Uterus (tissue), 4 donors: ENCODE data around the gene LMAN2. TPM values are rescaled to one million over a fixed set of nuclear protein-coding genes. Genes with fewer than 3 reads are reported as not detected.

ENCODE experiments used
- DNase-seq, 2 donors: peaks; one replicate each; pipeline ENCODE4 v3.0.0-alpha.2; 2019 to 2020
- H3K27ac ChIP-seq, 2 donors: fragments of 200-600 bp; sonication (generic); 1 replicate in 1 of 2; 2 replicates in 1 of 2; pipeline ENCODE4 v1.5.1; 2016 to 2018
- H3K27me3 ChIP-seq, 2 donors: fragments of 200-600 bp; sonication (generic); one replicate each; pipeline ENCODE4 v1.5.1; 2018 to 2019; ENCODE audit warnings: control low read depth in 1 of 2
- H3K36me3 ChIP-seq, 2 donors: fragments of 200-600 bp; sonication (generic); one replicate each; pipeline ENCODE4 v1.5.1; 2019; ENCODE audit warnings: control low read depth in 1 of 2
- H3K4me1 ChIP-seq, 2 donors: fragments of 200-600 bp; sonication (generic); one replicate each; pipeline ENCODE4 v1.5.1; 2018 to 2019; ENCODE audit warnings: control low read depth in 1 of 2
- H3K4me3 ChIP-seq, 2 donors: fragments of 200-600 bp; sonication (generic); 1 replicate in 1 of 2; 2 replicates in 1 of 2; pipeline ENCODE4 v1.5.1; 2018 to 2019; ENCODE audit warnings: mild to moderate bottlenecking in 1 of 2
- H3K9me3 ChIP-seq, 2 donors: fragments of 200-600 bp; sonication (generic); one replicate each; pipeline ENCODE4 v1.5.1; 2019; ENCODE audit warnings: control low read depth in 1 of 2
- POLR2A ChIP-seq, 2 donors: fragments of 450-650 bp; IDR thresholded peaks; one replicate each; pipeline ENCODE4 v1.6.1; 2016; ENCODE audit warnings: antibody characterized with exemption in 2 of 2, mild to moderate bottlenecking in 1 of 2, moderate library complexity in 1 of 2
- intact Hi-C: fragments of 100-400 bp; cut with DNase I; formaldehyde crosslinking; loops from one replicate; pipeline ENCODE4 v1.15.1; 2023; ENCODE audit warnings: low total_unique reads
- total RNA-seq, 4 donors: library from RNA; depleted of rRNA in 3 of 4; stranded (reverse); fragments of >200 nt in 3 of 4; gene quantifications; one replicate each; pipeline versions ENCODE4 v1.1.0 to v1.2.4, GENCODE V29; 2014 to 2023
- TF ChIP-seq, protein P1 (sequence below), 4 experiments: fragments of 200-600 bp in 2 of 4; fragments of 450-650 bp in 2 of 4; sonication (generic) in 2 of 4; IDR thresholded peaks; one replicate each; pipeline ENCODE4 v1.5.1; 2016 to 2019; ENCODE audit warnings: antibody characterized with exemption in 4 of 4, mild to moderate bottlenecking in 2 of 4, moderate library complexity in 1 of 4
- donor health status: DM: yes; HTN: yes; CAD: no.

LMAN2 gene
- total RNA-seq, 4 donors from 2014 or later: 83.2 to 210 (median 170) TPM

DNA sequence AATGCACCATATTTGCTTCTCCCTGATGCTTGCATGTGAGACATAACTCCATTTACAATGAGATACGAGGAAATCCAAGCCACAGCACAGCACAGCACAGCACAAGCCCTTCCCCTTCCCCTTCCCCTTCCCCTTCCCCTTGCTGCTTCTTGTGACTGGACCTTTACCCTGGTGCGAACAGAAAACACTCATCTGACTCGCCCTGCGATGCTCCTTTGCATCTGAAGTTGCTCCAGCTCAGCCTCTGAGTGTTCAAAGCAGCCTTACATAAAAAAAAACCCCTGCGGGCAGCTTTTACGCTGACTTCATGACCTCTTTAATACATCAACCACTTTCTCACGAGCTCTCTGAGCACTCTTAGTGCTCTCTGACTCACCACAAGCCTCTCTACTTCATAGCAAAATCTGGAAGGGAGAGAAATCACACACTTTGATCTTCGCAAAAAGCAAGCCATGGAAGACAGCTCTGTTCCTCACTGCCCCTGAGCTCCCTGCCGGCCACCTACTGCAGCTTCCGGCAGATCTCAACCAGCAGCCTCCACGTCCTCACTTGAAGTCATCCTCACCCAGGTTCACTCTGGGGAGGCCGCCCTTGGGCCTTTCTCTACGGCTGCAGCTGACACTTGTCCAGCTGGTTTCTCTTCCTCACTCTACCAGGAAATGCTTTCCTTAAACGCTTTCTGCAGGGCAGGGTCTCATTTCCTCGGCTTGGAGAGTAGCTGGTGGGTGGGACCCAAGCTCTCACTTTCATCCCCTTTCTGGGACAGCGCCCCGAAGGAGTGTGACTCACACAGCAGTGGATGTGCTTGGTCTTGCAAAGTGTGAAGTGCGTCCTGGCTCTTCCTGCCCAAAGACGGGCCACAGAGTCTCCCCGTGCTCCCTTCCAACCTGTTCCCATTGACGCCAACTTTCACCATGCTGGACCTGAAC, 38.0 kb upstream of the LMAN2 start:
- TF ChIP-seq, protein P1, sequence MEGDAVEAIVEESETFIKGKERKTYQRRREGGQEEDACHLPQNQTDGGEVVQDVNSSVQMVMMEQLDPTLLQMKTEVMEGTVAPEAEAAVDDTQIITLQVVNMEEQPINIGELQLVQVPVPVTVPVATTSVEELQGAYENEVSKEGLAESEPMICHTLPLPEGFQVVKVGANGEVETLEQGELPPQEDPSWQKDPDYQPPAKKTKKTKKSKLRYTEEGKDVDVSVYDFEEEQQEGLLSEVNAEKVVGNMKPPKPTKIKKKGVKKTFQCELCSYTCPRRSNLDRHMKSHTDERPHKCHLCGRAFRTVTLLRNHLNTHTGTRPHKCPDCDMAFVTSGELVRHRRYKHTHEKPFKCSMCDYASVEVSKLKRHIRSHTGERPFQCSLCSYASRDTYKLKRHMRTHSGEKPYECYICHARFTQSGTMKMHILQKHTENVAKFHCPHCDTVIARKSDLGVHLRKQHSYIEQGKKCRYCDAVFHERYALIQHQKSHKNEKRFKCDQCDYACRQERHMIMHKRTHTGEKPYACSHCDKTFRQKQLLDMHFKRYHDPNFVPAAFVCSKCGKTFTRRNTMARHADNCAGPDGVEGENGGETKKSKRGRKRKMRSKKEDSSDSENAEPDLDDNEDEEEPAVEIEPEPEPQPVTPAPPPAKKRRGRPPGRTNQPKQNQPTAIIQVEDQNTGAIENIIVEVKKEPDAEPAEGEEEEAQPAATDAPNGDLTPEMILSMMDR (IDR thresholded peaks at IDR 0.05): no peak
- no peak for TF ChIP-seq POLR2A (IDR thresholded peaks at IDR 0.05)
- no peak overlapping the region for H3K4me3 ChIP-seq
- H3K36me3 ChIP-seq: no peaks in the 10 kb centered on the region
- intact Hi-C loops: loop anchor here (5.0 kb wide), 1 partner anchor 113 kb away; no protein-coding TSS in a partner anchor
- no peaks in the 10 kb centered on the region for H3K4me1 ChIP-seq
- no peak overlapping the region for H3K27ac ChIP-seq
- no peaks in the 10 kb centered on the region for H3K27me3 ChIP-seq
- no peak for DNase-seq
- no peaks in the 10 kb centered on the region for H3K9me3 ChIP-seq

DNA sequence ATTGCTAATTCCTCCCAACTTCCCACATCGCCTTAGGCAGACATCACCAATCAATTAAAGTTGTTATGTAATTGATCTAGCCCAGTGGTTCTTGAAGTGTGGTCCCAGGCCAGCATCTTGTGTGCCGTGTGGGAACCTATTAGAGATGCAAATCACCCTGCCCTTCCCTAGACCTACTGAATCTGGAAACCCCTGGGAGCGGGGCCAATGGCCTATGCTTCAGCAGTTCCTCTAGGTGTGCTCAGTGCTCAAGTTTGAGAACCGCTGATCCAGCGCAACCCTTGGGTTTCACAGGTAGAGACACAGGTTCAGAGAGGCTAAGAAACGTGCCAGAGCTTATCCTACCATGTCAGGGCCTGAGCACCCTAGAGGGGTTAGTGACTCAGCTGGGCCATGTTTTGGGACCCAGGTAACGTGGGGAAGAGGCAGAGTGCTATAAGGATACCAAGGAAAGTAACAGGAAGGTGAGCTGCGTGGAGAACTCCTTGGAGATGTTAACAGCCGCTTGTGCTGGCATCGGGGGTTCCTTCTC, 37.1 kb upstream of the LMAN2 start:
- Histone ChIP-seq H3K9me3 (no peaks in the 10 kb centered on the region), H3K27ac (no peak overlapping the region), H3K27me3 (no peaks in the 10 kb centered on the region), H3K4me1 (no peaks in the 10 kb centered on the region), H3K4me3 (no peak overlapping the region), H3K36me3 (no peaks in the 10 kb centered on the region)
- intact Hi-C loops: loop anchor here (5.0 kb wide), 1 partner anchor 114 kb away; no protein-coding TSS in a partner anchor
- DNase-seq: no peak
- no peak for TF ChIP-seq POLR2A (IDR thresholded peaks at IDR 0.05)
- TF ChIP-seq, protein P1 (IDR thresholded peaks at IDR 0.05): no peak

DNA sequence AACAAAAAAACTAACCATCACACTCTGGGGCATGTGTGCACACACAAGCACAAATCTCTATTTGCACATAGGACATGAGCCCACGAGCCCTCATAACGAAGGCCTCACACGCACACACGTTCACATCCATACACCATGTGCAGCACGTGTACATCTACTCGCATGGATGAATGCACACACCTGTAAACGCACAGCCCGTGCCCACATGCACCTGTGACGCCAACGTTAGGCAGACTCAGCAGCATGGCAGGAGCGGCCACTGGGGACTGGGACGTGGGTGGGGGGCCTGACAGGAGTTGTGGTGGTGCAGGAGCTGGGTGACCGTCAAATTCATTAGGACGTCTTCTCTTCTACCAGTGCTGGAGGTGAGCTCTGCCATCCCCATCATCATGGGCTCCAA, 35.9 kb upstream of the LMAN2 start:
- Histone ChIP-seq H3K4me1 (no peaks in the 10 kb centered on the region), H3K36me3 (no peaks in the 10 kb centered on the region), H3K4me3 (no peak overlapping the region), H3K27me3 (no peaks in the 10 kb centered on the region), H3K27ac (no peak overlapping the region), H3K9me3 (no peaks in the 10 kb centered on the region)
- intact Hi-C loops: loop anchor here (5.0 kb wide), 1 partner anchor 115 kb away; no protein-coding TSS in a partner anchor
- TF ChIP-seq POLR2A (IDR thresholded peaks at IDR 0.05): no peak
- TF ChIP-seq, protein P1 (IDR thresholded peaks at IDR 0.05): no peak
- DNase-seq: no peak

DNA sequence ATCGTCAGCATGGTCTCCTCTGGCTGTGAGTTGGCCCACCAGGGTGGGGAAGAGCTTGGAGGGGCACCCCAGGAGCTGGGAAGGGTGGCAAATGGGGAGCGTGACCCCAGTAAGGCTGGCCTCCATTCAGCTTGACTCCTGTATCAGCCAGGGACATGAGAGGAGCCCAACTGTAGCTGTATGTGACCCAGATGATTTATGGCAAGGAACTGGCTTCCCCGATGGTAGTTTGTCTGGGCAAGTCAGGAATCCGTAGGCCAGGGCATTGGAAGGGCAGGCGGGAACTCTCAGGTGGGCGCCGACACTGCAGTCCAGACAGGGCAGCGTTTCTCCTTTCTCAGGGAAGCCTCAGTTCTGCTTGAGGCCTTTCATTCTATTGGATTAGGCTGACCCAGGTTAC, 35.1 kb upstream of the LMAN2 start:
- intact Hi-C loops: loop anchor here (5.0 kb wide), 1 partner anchor 116 kb away; no protein-coding TSS in a partner anchor
- no peak for DNase-seq
- H3K36me3 ChIP-seq: no peaks in the 10 kb centered on the region
- no peak overlapping the region for H3K27ac ChIP-seq
- no peaks in the 10 kb centered on the region for H3K4me1 ChIP-seq
- TF ChIP-seq, protein P1 (IDR thresholded peaks at IDR 0.05): no peak
- no peak for TF ChIP-seq POLR2A (IDR thresholded peaks at IDR 0.05)
- H3K4me3 ChIP-seq: no peak overlapping the region
- H3K9me3 ChIP-seq: no peaks in the 10 kb centered on the region
- no peaks in the 10 kb centered on the region for H3K27me3 ChIP-seq

DNA sequence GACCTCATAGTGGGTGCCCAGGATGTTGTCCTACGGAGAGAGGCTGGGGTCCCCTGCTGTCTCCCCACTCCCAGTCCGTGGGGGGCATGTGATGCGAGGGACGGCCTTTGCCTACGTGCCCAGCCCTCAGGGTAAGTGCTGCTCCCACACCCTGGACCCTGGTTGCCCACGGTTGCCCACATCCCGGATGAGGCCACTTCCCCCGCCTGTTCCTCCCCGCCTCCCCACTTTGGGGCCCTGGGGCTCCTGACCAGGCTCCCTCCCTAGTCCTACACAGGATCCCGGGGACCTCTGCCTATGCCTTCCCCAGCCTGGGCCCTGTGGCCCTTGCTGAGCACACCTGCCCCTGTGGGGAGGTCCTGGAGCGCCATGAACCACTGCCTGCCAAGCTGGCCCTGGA, 34.3 kb upstream of the LMAN2 start:
- Histone ChIP-seq H3K27me3 (no peaks in the 10 kb centered on the region), H3K27ac (no peak overlapping the region), H3K4me3 (no peak overlapping the region), H3K9me3 (no peaks in the 10 kb centered on the region), H3K4me1 (no peaks in the 10 kb centered on the region), H3K36me3 (no peaks in the 10 kb centered on the region)
- no peak for DNase-seq
- no peak for TF ChIP-seq POLR2A (IDR thresholded peaks at IDR 0.05)
- TF ChIP-seq, protein P1 (IDR thresholded peaks at IDR 0.05): no peak
- intact Hi-C loops: loop anchor here (5.0 kb wide), 1 partner anchor 117 kb away; no protein-coding TSS in a partner anchor
